Measurements from ENCODE around the gene ORC2. TPM values are rescaled to one million over a fixed set of nuclear protein-coding genes. Genes with fewer than 3 reads are reported as not detected.

ORC2 gene
- total RNA-seq, 3 donors from 2014 or later, result 29.6 to 51.1 (median 32.2) TPM

GRCh38 chr2:200939832-200940231 is 23.6 kb downstream of the ORC2 start:
- H3K4me1 ChIP-seq (ENCODE audit: low read depth), result no peaks in the 10 kb centered on the region
- no peak overlapping the region for H3K4me3 ChIP-seq
- no peak for DNase-seq
- no peaks in the 10 kb centered on the region for H3K36me3 ChIP-seq (ENCODE audit: low read depth)
- intact Hi-C loops (cut with DNase I, micrococcal nuclease), result no loop called here
- no peaks in the 10 kb centered on the region for H3K9me3 ChIP-seq
- ATAC-seq, result no peak
- TF ChIP-seq CTCF (IDR thresholded peaks at IDR 0.05), result no peak

GRCh38 chr2:200930947-200931626 is 32.4 kb downstream of the ORC2 start:
- ATAC-seq, result no peak
- intact Hi-C loops (cut with DNase I, micrococcal nuclease), result no loop called here
- TF ChIP-seq CTCF (IDR thresholded peaks at IDR 0.05), result no peak
- Histone ChIP-seq H3K36me3 (ENCODE audit: low read depth) (peaks cover 15% of the 10 kb centered on the region), H3K4me1 (ENCODE audit: low read depth) (no peaks in the 10 kb centered on the region), H3K9me3 (no peaks in the 10 kb centered on the region), H3K4me3 (no peak overlapping the region)
- no peak for DNase-seq

GRCh38 chr2:200929334-200930249 is 33.9 kb downstream of the ORC2 start:
- Histone ChIP-seq H3K4me3 (no peak overlapping the region), H3K4me1 (ENCODE audit: low read depth) (no peaks in the 10 kb centered on the region), H3K36me3 (ENCODE audit: low read depth) (peaks cover 18% of the 10 kb centered on the region), H3K9me3 (no peaks in the 10 kb centered on the region)
- intact Hi-C loops (cut with DNase I, micrococcal nuclease), result no loop called here
- no peak for ATAC-seq
- TF ChIP-seq CTCF (IDR thresholded peaks at IDR 0.05), result no peak
- no peak for DNase-seq

GRCh38 chr2:200922439-200922838 is 41.0 kb downstream of the ORC2 start:
- no peak for TF ChIP-seq CTCF (IDR thresholded peaks at IDR 0.05)
- DNase-seq (no peak), ATAC-seq (no peak)
- Histone ChIP-seq H3K9me3 (no peaks in the 10 kb centered on the region), H3K4me3 (no peak overlapping the region), H3K4me1 (ENCODE audit: low read depth) (no peaks in the 10 kb centered on the region), H3K36me3 (ENCODE audit: low read depth) (peaks cover 18% of the 10 kb centered on the region)
- intact Hi-C loops (cut with DNase I, micrococcal nuclease), result no loop called here

GRCh38 chr2:200913654-200914053 is 49.8 kb downstream of the ORC2 start:
- intact Hi-C loops (cut with DNase I, micrococcal nuclease), result no loop called here

More at GRCh38 chr2:200913654-200914053, 49.8 kb downstream of the ORC2 start:
- Histone ChIP-seq H3K4me1 (ENCODE audit: low read depth) (no peaks in the 10 kb centered on the region), H3K36me3 (ENCODE audit: low read depth) (peaks cover 3% of the 10 kb centered on the region), H3K4me3 (no peak overlapping the region), H3K9me3 (no peaks in the 10 kb centered on the region)
- no peak for TF ChIP-seq CTCF (IDR thresholded peaks at IDR 0.05)
- no peak for DNase-seq
- no peak for ATAC-seq
